ENCODE results near the gene GHRL. TPM values are rescaled to one million over a fixed set of nuclear protein-coding genes. Genes with fewer than 3 reads are reported as not detected.

Gene GHRL
- total RNA-seq, 5 donors from 2014 or later (not counting 1 experiment from before 2014, with no cell fraction given): 0.29 to 1.7 (median 0.61) TPM; not detected in 1

- peaks cover 46% of the 10 kb centered on the region for H3K36me3 Mint-ChIP-seq
- no peak for ATAC-seq (replicated peaks in 1 of 4)
- H3K9me3 ChIP-seq: no peaks in the 10 kb centered on the region
Measured at GRCh38 chr3:10279384-10280176, 13.2 kb downstream of the GHRL start.

GRCh38 chr3:10278501-10278900 lies 14.2 kb downstream of the GHRL start:
- Mint-ChIP-seq H3K27me3 (no peaks in the 10 kb centered on the region), H3K9me3 (no peaks in the 10 kb centered on the region), H3K36me3 (peaks cover 50% of the 10 kb centered on the region), H3K4me3 (no peak overlapping the region), H3K27ac (no peak overlapping the region), H3K4me1 (peaks cover 20 to 36% (median 32%) of the 10 kb centered on the region in 3 donors)
- Histone ChIP-seq H3K36me3 (ENCODE audit: control insufficient read depth in 2 of 2, extremely low read depth in 1 of 2, insufficient read depth in 1 of 2, low read length in 1 of 2) (peaks cover 18 to 76% of the 10 kb centered on the region in 2 donors), H3K27me3 (replicated peaks in 1 of 2; ENCODE audit: control insufficient read depth in 2 of 2, extremely low read depth in 1 of 2, insufficient read depth in 2 of 2, low read length in 1 of 2) (no peaks in the 10 kb centered on the region), H3K4me1 (ENCODE audit: control insufficient read depth in 1 of 2, extremely low read depth in 1 of 2, insufficient read depth in 2 of 2, low read length in 2 of 2) (peaks cover 12 to 18% of the 10 kb centered on the region in 2 experiments), H3K9me3 (no peaks in the 10 kb centered on the region), H3K27ac (ENCODE audit: low read length) (no peak overlapping the region), H3K4me3 (ENCODE audit: control insufficient read depth in 1 of 2, extremely low read depth in 1 of 2, low read length in 1 of 2) (no peak overlapping the region)
- CTCF ChIA-PET: interaction anchor here in 1 of 2 donors (0.6 kb wide), 1 partner anchor 156 kb away, joined by 4 read pairs; no protein-coding TSS in a partner anchor
- no CpG with 5 or more reads among the region's 1 CpG for WGBS (ENCODE audit: insufficient coverage)
- no peak for ATAC-seq (replicated peaks in 1 of 4)
- DNase-seq: no peak
- POLR2A ChIA-PET: no interaction called here

More at GRCh38 chr3:10279384-10280176, 13.2 kb downstream of the GHRL start:
- no peaks in the 10 kb centered on the region for H3K27me3 ChIP-seq (replicated peaks in 1 of 2; ENCODE audit: control insufficient read depth in 2 of 2, extremely low read depth in 1 of 2, insufficient read depth in 2 of 2, low read length in 1 of 2)
- peaks cover 5 to 24% of the 10 kb centered on the region in 2 experiments for H3K4me1 ChIP-seq (ENCODE audit: control insufficient read depth in 1 of 2, extremely low read depth in 1 of 2, insufficient read depth in 2 of 2, low read length in 2 of 2)
- POLR2A ChIA-PET: interaction anchor here in 1 of 2 donors (0.6 kb wide), 1 partner anchor 739 kb away, joined by 4 read pairs; no protein-coding TSS in a partner anchor
- CTCF ChIA-PET: interaction anchor here (0.6 to 1.2 kb wide), 2 partner anchors 16 to 157 kb away, joined by 3 to 4 read pairs; no protein-coding TSS in a partner anchor
- Mint-ChIP-seq H3K27ac (peak overlapping the region in 1 of 2 donors; percentile 80), H3K4me1 (peaks cover 20 to 37% (median 33%) of the 10 kb centered on the region in 3 donors), H3K9me3 (no peaks in the 10 kb centered on the region), H3K27me3 (no peaks in the 10 kb centered on the region), H3K4me3 (no peak overlapping the region)
- no peak overlapping the region for H3K4me3 ChIP-seq (ENCODE audit: control insufficient read depth in 1 of 2, extremely low read depth in 1 of 2, low read length in 1 of 2)
- H3K36me3 ChIP-seq (ENCODE audit: control insufficient read depth in 2 of 2, extremely low read depth in 1 of 2, insufficient read depth in 1 of 2, low read length in 1 of 2): peaks cover 21 to 73% of the 10 kb centered on the region in 2 donors
- DNase-seq: no peak
- no peak overlapping the region for H3K27ac ChIP-seq (ENCODE audit: low read length)
- 91% methylated on average over 6 of the region's 13 CpGs for WGBS (ENCODE audit: insufficient coverage)

- H3K9me3 ChIP-seq: no peaks in the 10 kb centered on the region
- Mint-ChIP-seq H3K27ac (peak overlapping the region; percentile 46 to 61), H3K4me1 (peaks cover 31 to 39% (median 39%) of the 10 kb centered on the region in 3 donors), H3K36me3 (peaks cover 51% of the 10 kb centered on the region), H3K9me3 (no peaks in the 10 kb centered on the region), H3K4me3 (no peak overlapping the region), H3K27me3 (no peaks in the 10 kb centered on the region)
- H3K36me3 ChIP-seq (ENCODE audit: control insufficient read depth in 2 of 2, extremely low read depth in 1 of 2, insufficient read depth in 1 of 2, low read length in 1 of 2): peaks cover 15 to 77% of the 10 kb centered on the region in 2 donors
- no peak overlapping the region for H3K27ac ChIP-seq (ENCODE audit: low read length)
- DNase-seq (no peak), ATAC-seq (replicated peaks in 1 of 4) (no peak)
- CTCF ChIA-PET: interaction anchor here (0.6 to 0.7 kb wide), 3 partner anchors 161 to 430 kb away, joined by 3 read pairs; no protein-coding TSS in a partner anchor
- WGBS (ENCODE audit: insufficient coverage): 70% methylated on average over 3 of the region's 3 CpGs
- peaks cover 20 to 30% of the 10 kb centered on the region in 2 experiments for H3K4me1 ChIP-seq (ENCODE audit: control insufficient read depth in 1 of 2, extremely low read depth in 1 of 2, insufficient read depth in 2 of 2, low read length in 2 of 2)
- H3K4me3 ChIP-seq (ENCODE audit: control insufficient read depth in 1 of 2, extremely low read depth in 1 of 2, low read length in 1 of 2): no peak overlapping the region
- H3K27me3 ChIP-seq (replicated peaks in 1 of 2; ENCODE audit: control insufficient read depth in 2 of 2, extremely low read depth in 1 of 2, insufficient read depth in 2 of 2, low read length in 1 of 2): no peaks in the 10 kb centered on the region
- POLR2A ChIA-PET: interaction anchor here in 1 of 2 donors (0.6 kb wide), 1 partner anchor 12 kb away, joined by 8 read pairs; no protein-coding TSS in a partner anchor
Measured at GRCh38 chr3:10277115-10277625, 15.6 kb downstream of the GHRL start.

- ChIA-PET CTCF (interaction anchor here in 1 of 2 donors (1.2 kb wide), 1 partner anchor 10 kb away, joined by 3 read pairs; no protein-coding TSS in a partner anchor), POLR2A (interaction anchor here in 1 of 2 donors (0.5 kb wide), 1 partner anchor 258 kb away, joined by 4 read pairs; no protein-coding TSS in a partner anchor)
- Mint-ChIP-seq H3K9me3 (no peaks in the 10 kb centered on the region), H3K36me3 (peaks cover 53% of the 10 kb centered on the region), H3K4me1 (peaks cover 41 to 54% (median 51%) of the 10 kb centered on the region in 3 donors), H3K27ac (peak overlapping the region; percentile 68 to 72), H3K4me3 (peak overlapping the region in 1 of 3 donors; percentile 69), H3K27me3 (no peaks in the 10 kb centered on the region)
- Histone ChIP-seq H3K36me3 (ENCODE audit: control insufficient read depth in 2 of 2, extremely low read depth in 1 of 2, insufficient read depth in 1 of 2, low read length in 1 of 2) (peaks cover 15 to 81% of the 10 kb centered on the region in 2 donors), H3K4me1 (ENCODE audit: control insufficient read depth in 1 of 2, extremely low read depth in 1 of 2, insufficient read depth in 2 of 2, low read length in 2 of 2) (peaks cover 20 to 43% of the 10 kb centered on the region in 2 experiments), H3K4me3 (ENCODE audit: control insufficient read depth in 1 of 2, extremely low read depth in 1 of 2, low read length in 1 of 2) (no peak overlapping the region), H3K9me3 (no peaks in the 10 kb centered on the region), H3K27ac (ENCODE audit: low read length) (no peak overlapping the region), H3K27me3 (replicated peaks in 1 of 2; ENCODE audit: control insufficient read depth in 2 of 2, extremely low read depth in 1 of 2, insufficient read depth in 2 of 2, low read length in 1 of 2) (no peaks in the 10 kb centered on the region)
- WGBS (ENCODE audit: insufficient coverage): 67% methylated on average over 1 of the region's 1 CpG
- ATAC-seq (replicated peaks in 1 of 4): no peak
- DNase-seq: no peak
Measured at GRCh38 chr3:10274601-10275000, 18.1 kb downstream of the GHRL start.

GRCh38 chr3:10273702-10274305 lies 18.9 kb downstream of the GHRL start:
- ATAC-seq (replicated peaks in 1 of 4): no peak
- peaks cover 54% of the 10 kb centered on the region for H3K36me3 Mint-ChIP-seq
- Histone ChIP-seq H3K4me1 (ENCODE audit: control insufficient read depth in 1 of 2, extremely low read depth in 1 of 2, insufficient read depth in 2 of 2, low read length in 2 of 2) (peaks cover 20 to 49% of the 10 kb centered on the region in 2 experiments), H3K27ac (ENCODE audit: low read length) (no peak overlapping the region), H3K4me3 (ENCODE audit: control insufficient read depth in 1 of 2, extremely low read depth in 1 of 2, low read length in 1 of 2) (no peak overlapping the region), H3K36me3 (ENCODE audit: control insufficient read depth in 2 of 2, extremely low read depth in 1 of 2, insufficient read depth in 1 of 2, low read length in 1 of 2) (peaks cover 14 to 81% of the 10 kb centered on the region in 2 donors), H3K9me3 (no peaks in the 10 kb centered on the region), H3K27me3 (replicated peaks in 1 of 2; ENCODE audit: control insufficient read depth in 2 of 2, extremely low read depth in 1 of 2, insufficient read depth in 2 of 2, low read length in 1 of 2) (no peaks in the 10 kb centered on the region)
- WGBS (ENCODE audit: insufficient coverage): 38% methylated on average over 1 of the region's 1 CpG
- ChIA-PET POLR2A (no interaction called here), CTCF (interaction anchor here in 1 of 2 donors (1.2 kb wide), 1 partner anchor 11 kb away, joined by 3 read pairs; no protein-coding TSS in a partner anchor)
- peaks cover 45 to 58% (median 58%) of the 10 kb centered on the region in 3 donors for H3K4me1 Mint-ChIP-seq
- H3K27ac Mint-ChIP-seq: peak overlapping the region; percentile 68 to 72
- no peaks in the 10 kb centered on the region for H3K27me3 Mint-ChIP-seq
- no peaks in the 10 kb centered on the region for H3K9me3 Mint-ChIP-seq
- no peak for DNase-seq
- peak overlapping the region; percentile 22 to 69 (median 43) for H3K4me3 Mint-ChIP-seq

- ChIA-PET POLR2A (interaction anchor here in 1 of 2 donors (0.6 kb wide), 1 partner anchor 1865 kb away, joined by 3 read pairs; no protein-coding TSS in a partner anchor), CTCF (interaction anchor here (0.6 to 1.9 kb wide), 2 partner anchors 9 to 83 kb away, joined by 5 to 9 read pairs; no protein-coding TSS in a partner anchor)
- WGBS (ENCODE audit: insufficient coverage): 64% methylated on average over 2 of the region's 2 CpGs
- Mint-ChIP-seq H3K36me3 (peaks cover 54% of the 10 kb centered on the region), H3K9me3 (no peaks in the 10 kb centered on the region), H3K4me3 (peak overlapping the region; percentile 22 to 69 (median 43)), H3K4me1 (peaks cover 53 to 66% (median 63%) of the 10 kb centered on the region in 3 donors), H3K27me3 (no peaks in the 10 kb centered on the region), H3K27ac (peak overlapping the region; percentile 33 to 67)
- H3K9me3 ChIP-seq: no peaks in the 10 kb centered on the region
- DNase-seq: no peak
- no peak overlapping the region for H3K4me3 ChIP-seq (ENCODE audit: control insufficient read depth in 1 of 2, extremely low read depth in 1 of 2, low read length in 1 of 2)
- H3K27ac ChIP-seq (ENCODE audit: low read length): no peak overlapping the region
- peaks cover 21 to 50% of the 10 kb centered on the region in 2 experiments for H3K4me1 ChIP-seq (ENCODE audit: control insufficient read depth in 1 of 2, extremely low read depth in 1 of 2, insufficient read depth in 2 of 2, low read length in 2 of 2)
- no peaks in the 10 kb centered on the region for H3K27me3 ChIP-seq (replicated peaks in 1 of 2; ENCODE audit: control insufficient read depth in 2 of 2, extremely low read depth in 1 of 2, insufficient read depth in 2 of 2, low read length in 1 of 2)
- peaks cover 6 to 79% of the 10 kb centered on the region in 2 donors for H3K36me3 ChIP-seq (ENCODE audit: control insufficient read depth in 2 of 2, extremely low read depth in 1 of 2, insufficient read depth in 1 of 2, low read length in 1 of 2)
- no peak for ATAC-seq (replicated peaks in 1 of 4)
Measured at GRCh38 chr3:10272977-10273376, 19.8 kb downstream of the GHRL start.
